CD4-positive, CD25-positive, alpha-beta regulatory T cell (primary cell): ENCODE measurements around the gene ANKRD33B. TPM values are rescaled to one million over a fixed set of nuclear protein-coding genes. Genes with fewer than 3 reads are reported as not detected.
A peak's percentile ranks its signal among the peaks of the same experiment; 100 is the strongest.
"Not testable (repeated sequence)": the region's sequence is repeated elsewhere in the genome, so short reads cannot be mapped to it uniquely, and the experiment has no call there.

Experiments used
- ATAC-seq, 2 donors: fragments of 150-1000 bp; cut with Tn5 transposase; one replicate each; pipeline ENCODE4 v1.10.0; 2021; ENCODE audit warnings: low read depth in 2 of 2, moderate number of reproducible peaks in 2 of 2, moderate library complexity in 1 of 2
- DNase-seq, 3 donors: peaks; one replicate each; pipeline versions ENCODE4 v3.0.0 to v3.0.0-alpha.2; 2012 to 2022; ENCODE audit warnings: mixed read lengths in 1 of 3
- H3K27ac ChIP-seq: one replicate; pipeline ENCODE4 v1.7.0; 2013; ENCODE audit warnings: mild to moderate bottlenecking, low read length; ENCODE audit not compliant: insufficient read depth, poor library complexity, severe bottlenecking
- H3K27me3 ChIP-seq: one replicate; pipeline ENCODE4 v1.7.0; 2013; ENCODE audit warnings: low read length; ENCODE audit not compliant: control insufficient read depth, insufficient read depth
- H3K36me3 ChIP-seq: one replicate; pipeline ENCODE4 v1.7.0; 2013; ENCODE audit warnings: mild to moderate bottlenecking, low read length, moderate library complexity; ENCODE audit not compliant: control insufficient read depth, insufficient read depth
- H3K4me1 ChIP-seq: 2 replicates; pipeline ENCODE4 v1.7.0; 2013; ENCODE audit warnings: mild to moderate bottlenecking, low read length; ENCODE audit not compliant: insufficient read depth, control insufficient read depth, poor library complexity, severe bottlenecking
- H3K4me3 ChIP-seq: one replicate; pipeline ENCODE4 v1.7.0; 2013; ENCODE audit warnings: low read depth, mild to moderate bottlenecking, low read length, moderate library complexity
- H3K9me3 ChIP-seq, 2 experiments: 1 replicate in 1 of 2; 2 replicates in 1 of 2; pipeline ENCODE4 v1.7.0; 2013; ENCODE audit warnings: low read length in 2 of 2, mild to moderate bottlenecking in 1 of 2, moderate library complexity in 1 of 2; ENCODE audit not compliant: control insufficient read depth in 2 of 2
- H3K27ac Mint-ChIP-seq, 3 donors: one replicate each; pipeline ENCODE4 v1.8.0; 2020 to 2022; ENCODE audit warnings: mild to moderate bottlenecking in 3 of 3, mixed read lengths in 3 of 3, moderate library complexity in 2 of 3
- H3K27me3 Mint-ChIP-seq: one replicate; pipeline ENCODE4 v1.8.0; 2022; ENCODE audit warnings: mild to moderate bottlenecking, mixed read lengths
- H3K36me3 Mint-ChIP-seq: one replicate; pipeline ENCODE4 v1.8.0; 2020; ENCODE audit warnings: mixed read lengths
- H3K4me1 Mint-ChIP-seq, 4 donors: one replicate each; pipeline ENCODE4 v1.8.0; 2020 to 2022; ENCODE audit warnings: mixed read lengths in 4 of 4, mild to moderate bottlenecking in 1 of 4
- H3K4me3 Mint-ChIP-seq, 4 donors: one replicate each; pipeline ENCODE4 v1.8.0; 2020 to 2022; ENCODE audit warnings: mild to moderate bottlenecking in 4 of 4, mixed read lengths in 4 of 4, moderate library complexity in 3 of 4
- H3K9me3 Mint-ChIP-seq, 7 donors: one replicate each; pipeline ENCODE4 v1.8.0; 2020 to 2022; ENCODE audit warnings: mixed read lengths in 7 of 7, mild to moderate bottlenecking in 3 of 7, moderate library complexity in 2 of 7
- polyA plus RNA-seq, 4 donors: library from polyadenylated mRNA; unstranded; fragments of 300-500 nt; fragmentation: Illumina TruSeq; gene quantifications; one replicate each; pipeline ENCODE4 v1.2.3, GENCODE V29; 2021
- total RNA-seq: library from RNA; stranded (reverse); gene quantifications from one replicate; pipeline ENCODE4 v1.2.3, GENCODE V29; 2022

Gene ANKRD33B
- total and polyA plus RNA-seq, 5 donors from 2014 or later: 0.25 to 6.6 (median 0.33) TPM

GRCh38 chr5:10564838-10565784, 1.2 kb downstream of the ANKRD33B start:
- no peaks in the 10 kb centered on the region for H3K36me3 Mint-ChIP-seq
- peak in 2 of 3 donors; percentile 9 to 33 for DNase-seq
- H3K4me3 Mint-ChIP-seq: peak overlapping the region; percentile 90 to 99 (median 93)
- no peaks in the 10 kb centered on the region for H3K9me3 Mint-ChIP-seq
- no peaks in the 10 kb centered on the region for H3K36me3 ChIP-seq
- no peak for ATAC-seq
- no peaks in the 10 kb centered on the region for H3K27me3 ChIP-seq
- H3K27ac Mint-ChIP-seq: peak overlapping the region; percentile 60 to 90 (median 72)
- H3K27me3 Mint-ChIP-seq: peaks cover 12% of the 10 kb centered on the region
- peaks cover 28% of the 10 kb centered on the region for H3K4me1 ChIP-seq
- no peak overlapping the region for H3K27ac ChIP-seq
- peaks cover 13 to 33% (median 19%) of the 10 kb centered on the region in 4 donors for H3K4me1 Mint-ChIP-seq
- peak overlapping the region; percentile 77 for H3K4me3 ChIP-seq
- no peaks in the 10 kb centered on the region for H3K9me3 ChIP-seq

- no peaks in the 10 kb centered on the region for H3K27me3 ChIP-seq
- no peak overlapping the region for H3K27ac ChIP-seq
- no peaks in the 10 kb centered on the region for H3K9me3 Mint-ChIP-seq
- peak overlapping the region; percentile 90 to 99 (median 93) for H3K4me3 Mint-ChIP-seq
- ATAC-seq: no peak
- H3K4me1 Mint-ChIP-seq: peaks cover 13 to 33% (median 19%) of the 10 kb centered on the region in 4 donors
- peaks cover 28% of the 10 kb centered on the region for H3K4me1 ChIP-seq
- no peaks in the 10 kb centered on the region for H3K36me3 Mint-ChIP-seq
- H3K27ac Mint-ChIP-seq: peak overlapping the region; percentile 16 to 90 (median 72)
- H3K9me3 ChIP-seq: no peaks in the 10 kb centered on the region
- no peaks in the 10 kb centered on the region for H3K36me3 ChIP-seq
- peak overlapping the region; percentile 77 for H3K4me3 ChIP-seq
- H3K27me3 Mint-ChIP-seq: peaks cover 9% of the 10 kb centered on the region
- DNase-seq: peak in 1 of 3 donors; percentile 53
These were observed 2.1 kb downstream of the ANKRD33B start for GRCh38 chr5:10565785-10566542.

GRCh38 chr5:10566543-10567068, 2.7 kb downstream of the ANKRD33B start:
- H3K27ac Mint-ChIP-seq: peak overlapping the region in 1 of 3 donors; percentile 77
- Histone ChIP-seq H3K4me3 (no peak overlapping the region), H3K9me3 (no peaks in the 10 kb centered on the region), H3K4me1 (peaks cover 28% of the 10 kb centered on the region), H3K27me3 (no peaks in the 10 kb centered on the region), H3K27ac (no peak overlapping the region), H3K36me3 (no peaks in the 10 kb centered on the region)
- H3K36me3 Mint-ChIP-seq: no peaks in the 10 kb centered on the region
- H3K4me1 Mint-ChIP-seq: peaks cover 13 to 33% (median 18%) of the 10 kb centered on the region in 4 donors
- H3K9me3 Mint-ChIP-seq: no peaks in the 10 kb centered on the region
- H3K27me3 Mint-ChIP-seq: peaks cover 3% of the 10 kb centered on the region
- ATAC-seq (no peak), DNase-seq (no peak)
- peak overlapping the region; percentile 76 to 99 (median 92) for H3K4me3 Mint-ChIP-seq

GRCh38 chr5:10567121-10567591, 3.3 kb downstream of the ANKRD33B start:
- no peak overlapping the region for H3K27ac ChIP-seq
- no peak overlapping the region for H3K4me3 ChIP-seq
- Mint-ChIP-seq H3K27ac (peak overlapping the region in 1 of 3 donors; percentile 77), H3K27me3 (no peaks in the 10 kb centered on the region), H3K36me3 (no peaks in the 10 kb centered on the region), H3K4me3 (peak overlapping the region; percentile 76 to 99 (median 84)), H3K9me3 (no peaks in the 10 kb centered on the region), H3K4me1 (peaks cover 13 to 33% (median 18%) of the 10 kb centered on the region in 4 donors)
- no peaks in the 10 kb centered on the region for H3K36me3 ChIP-seq
- H3K9me3 ChIP-seq: no peaks in the 10 kb centered on the region
- ATAC-seq (no peak), DNase-seq (peak in 1 of 3 donors; percentile 49)
- H3K27me3 ChIP-seq: no peaks in the 10 kb centered on the region
- H3K4me1 ChIP-seq: peaks cover 28% of the 10 kb centered on the region

- H3K4me1 Mint-ChIP-seq: peaks cover 13 to 33% (median 18%) of the 10 kb centered on the region in 4 donors
- peaks cover 28% of the 10 kb centered on the region for H3K4me1 ChIP-seq
- H3K27me3 ChIP-seq: no peaks in the 10 kb centered on the region
- H3K9me3 Mint-ChIP-seq: no peaks in the 10 kb centered on the region
- no peak for ATAC-seq
- no peaks in the 10 kb centered on the region for H3K27me3 Mint-ChIP-seq
- H3K36me3 Mint-ChIP-seq: no peaks in the 10 kb centered on the region
- no peak overlapping the region for H3K27ac Mint-ChIP-seq
- no peak for DNase-seq
- H3K27ac ChIP-seq: no peak overlapping the region
- H3K9me3 ChIP-seq: no peaks in the 10 kb centered on the region
- H3K4me3 ChIP-seq: no peak overlapping the region
- no peaks in the 10 kb centered on the region for H3K36me3 ChIP-seq
- peak overlapping the region in 2 of 4 donors; percentile 38 to 52 for H3K4me3 Mint-ChIP-seq
These were observed 4.0 kb downstream of the ANKRD33B start for GRCh38 chr5:10567781-10568321.

GRCh38 chr5:10570540-10570939, 6.7 kb downstream of the ANKRD33B start:
- ATAC-seq, H3K9me3 Mint-ChIP-seq, H3K36me3 ChIP-seq, H3K27me3 Mint-ChIP-seq, H3K36me3 Mint-ChIP-seq, DNase-seq, H3K27ac ChIP-seq, H3K27me3 ChIP-seq, H3K9me3 ChIP-seq, H3K4me3 ChIP-seq, H3K4me3 Mint-ChIP-seq, H3K27ac Mint-ChIP-seq: not testable (repeated sequence)
- peaks cover 12% of the 10 kb centered on the region for H3K4me1 ChIP-seq
- H3K4me1 Mint-ChIP-seq: peaks cover 11 to 27% (median 14%) of the 10 kb centered on the region in 4 donors

- H3K36me3 Mint-ChIP-seq: no peaks in the 10 kb centered on the region
- Histone ChIP-seq H3K9me3 (no peaks in the 10 kb centered on the region), H3K4me3 (no peak overlapping the region), H3K27me3 (no peaks in the 10 kb centered on the region), H3K27ac (no peak overlapping the region), H3K36me3 (no peaks in the 10 kb centered on the region), H3K4me1 (no peaks in the 10 kb centered on the region)
- H3K4me1 Mint-ChIP-seq: peaks cover 3 to 14% (median 10%) of the 10 kb centered on the region in 4 donors
- H3K27me3 Mint-ChIP-seq: no peaks in the 10 kb centered on the region
- DNase-seq: no peak
- ATAC-seq: no peak
- H3K9me3 Mint-ChIP-seq: peaks cover 0 to 1% (median 0%) of the 10 kb centered on the region in 7 donors
- no peak overlapping the region for H3K4me3 Mint-ChIP-seq
- H3K27ac Mint-ChIP-seq: no peak overlapping the region
These were observed 8.6 kb downstream of the ANKRD33B start for GRCh38 chr5:10572451-10572850.
